ENCODE data around the gene MGAT5.

MGAT5 gene, protein sequence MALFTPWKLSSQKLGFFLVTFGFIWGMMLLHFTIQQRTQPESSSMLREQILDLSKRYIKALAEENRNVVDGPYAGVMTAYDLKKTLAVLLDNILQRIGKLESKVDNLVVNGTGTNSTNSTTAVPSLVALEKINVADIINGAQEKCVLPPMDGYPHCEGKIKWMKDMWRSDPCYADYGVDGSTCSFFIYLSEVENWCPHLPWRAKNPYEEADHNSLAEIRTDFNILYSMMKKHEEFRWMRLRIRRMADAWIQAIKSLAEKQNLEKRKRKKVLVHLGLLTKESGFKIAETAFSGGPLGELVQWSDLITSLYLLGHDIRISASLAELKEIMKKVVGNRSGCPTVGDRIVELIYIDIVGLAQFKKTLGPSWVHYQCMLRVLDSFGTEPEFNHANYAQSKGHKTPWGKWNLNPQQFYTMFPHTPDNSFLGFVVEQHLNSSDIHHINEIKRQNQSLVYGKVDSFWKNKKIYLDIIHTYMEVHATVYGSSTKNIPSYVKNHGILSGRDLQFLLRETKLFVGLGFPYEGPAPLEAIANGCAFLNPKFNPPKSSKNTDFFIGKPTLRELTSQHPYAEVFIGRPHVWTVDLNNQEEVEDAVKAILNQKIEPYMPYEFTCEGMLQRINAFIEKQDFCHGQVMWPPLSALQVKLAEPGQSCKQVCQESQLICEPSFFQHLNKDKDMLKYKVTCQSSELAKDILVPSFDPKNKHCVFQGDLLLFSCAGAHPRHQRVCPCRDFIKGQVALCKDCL

GRCh38 chr2:134253804-134254203 lies at the start of gene MGAT5:
Gene MGAT5 (plus strand): TSS chr2:134254072. CDS start chr2:134254404, 332 bp downstream.
- no peak for DNase-seq

GRCh38 chr2:134205087-134205486 lies 48.8 kb upstream of the MGAT5 start:
- no peak for DNase-seq

GRCh38 chr2:134206031-134206430 lies 47.8 kb upstream of the MGAT5 start:
- DNase-seq, result no peak

DNA sequence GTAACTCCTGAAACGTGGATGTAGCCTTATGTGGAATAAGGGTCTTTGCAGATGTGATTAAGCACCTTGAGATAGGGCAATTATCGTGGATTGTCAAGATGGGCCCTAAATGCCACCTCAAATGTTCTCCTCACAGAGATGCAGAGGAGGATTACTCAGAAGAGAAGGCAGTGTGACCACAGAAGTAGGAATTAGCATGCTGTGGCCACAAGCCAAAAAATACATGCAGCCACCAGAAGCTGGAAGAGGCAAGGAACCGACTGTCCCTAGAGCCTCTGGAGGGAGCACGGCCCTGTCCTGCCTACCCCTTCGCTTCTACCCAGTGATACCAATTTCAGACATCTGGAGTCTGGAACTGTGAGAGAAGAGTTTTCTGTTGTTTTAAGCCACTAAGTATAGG lies 47.3 kb upstream of the MGAT5 start:
- DNase-seq, result no peak

- DNase-seq, result no peak
Observed at GRCh38 chr2:134207589-134208209, 46.2 kb upstream of the MGAT5 start.

DNA sequence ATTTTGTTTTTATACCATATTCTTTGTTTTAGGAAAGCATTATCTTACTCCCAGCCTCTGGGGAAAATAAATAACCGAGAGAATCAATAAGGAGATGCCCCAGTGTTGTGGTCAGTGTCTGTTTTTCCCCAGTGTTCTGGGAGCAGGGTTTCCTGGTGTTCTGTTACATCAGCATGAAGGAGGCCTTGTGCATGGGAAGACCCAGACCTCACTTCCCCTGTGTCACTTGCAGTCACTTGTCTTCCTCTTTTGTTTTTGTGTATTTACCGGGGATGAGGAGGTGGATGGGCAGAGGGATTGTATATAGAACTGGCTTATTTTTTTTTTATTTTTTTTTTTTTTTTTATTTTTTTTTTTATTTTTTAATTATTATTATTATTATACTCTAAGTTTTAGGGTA lies 45.0 kb upstream of the MGAT5 start:
- DNase-seq, result no peak

- no peak for DNase-seq
Observed at GRCh38 chr2:134212746-134213145, 41.1 kb upstream of the MGAT5 start.

DNA sequence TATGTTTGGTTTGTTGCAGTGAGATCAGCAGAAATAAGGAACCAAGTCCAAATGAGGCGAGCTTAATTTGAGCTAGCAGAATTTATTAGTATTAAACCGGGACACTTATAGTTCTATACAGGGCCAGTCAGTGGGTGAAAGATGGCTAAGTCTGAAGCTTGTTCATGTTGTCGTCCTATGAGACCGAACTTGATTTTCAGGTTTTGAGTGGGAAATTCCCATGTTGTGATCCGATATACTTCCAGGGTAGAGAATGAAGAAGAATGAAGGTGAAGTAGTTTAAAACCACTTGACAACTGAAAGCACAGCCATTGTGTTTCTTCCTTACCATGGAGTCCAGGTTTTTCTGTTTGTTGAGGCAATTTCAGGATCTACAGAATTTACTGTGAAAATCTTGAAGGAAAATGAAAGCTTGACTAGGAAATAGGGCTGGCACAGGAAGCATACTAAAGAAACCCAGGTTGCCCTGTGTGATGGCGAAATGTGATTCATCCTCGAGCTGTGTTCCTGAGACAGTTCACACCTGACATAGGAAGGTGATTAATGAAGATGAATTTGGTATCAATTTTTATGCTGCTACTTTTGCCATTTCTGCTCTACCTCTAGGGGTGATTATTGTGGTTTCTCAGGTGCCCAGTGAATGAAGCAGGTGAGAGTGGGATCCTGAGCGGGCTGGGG lies 37.6 kb upstream of the MGAT5 start:
- DNase-seq, result no peak

DNA sequence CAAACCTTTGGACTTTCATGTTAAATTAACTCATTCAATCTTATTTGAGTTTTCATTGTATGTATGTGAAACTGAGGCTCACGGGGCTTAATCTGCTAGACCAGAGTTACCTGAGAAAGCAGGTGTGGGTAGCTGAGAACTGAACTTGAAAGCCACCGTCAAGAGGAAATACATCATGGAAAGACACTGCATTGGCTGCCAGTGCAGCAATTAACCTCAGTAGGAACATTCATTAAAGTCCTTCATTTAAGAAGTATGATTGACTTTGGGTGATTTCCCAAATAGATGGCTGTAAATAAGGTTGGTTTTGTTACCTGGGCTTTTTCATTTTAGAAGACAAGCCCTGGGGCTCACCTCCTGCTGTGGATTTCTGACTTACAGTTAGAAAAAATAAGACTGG lies 36.5 kb upstream of the MGAT5 start:
- DNase-seq, result no peak

DNA sequence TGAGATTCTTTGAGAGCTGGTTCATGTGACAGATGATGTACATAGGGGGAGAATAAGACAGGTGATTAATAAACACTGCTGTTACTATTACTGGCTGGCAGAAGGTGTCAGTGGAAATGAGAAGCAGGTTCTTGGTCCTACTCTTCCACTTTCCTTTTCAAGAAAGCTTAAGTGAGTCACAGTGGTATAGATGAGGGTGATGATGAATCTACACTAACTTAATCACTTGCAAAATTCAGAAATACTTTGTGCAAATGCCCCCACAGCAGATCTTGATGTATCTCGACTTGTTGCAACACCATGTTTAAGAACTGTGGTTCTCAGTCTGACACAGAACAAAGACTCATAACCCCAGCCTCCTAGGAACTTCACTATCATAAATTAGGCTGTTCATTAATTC lies 35.9 kb upstream of the MGAT5 start:
- no peak for DNase-seq

DNA sequence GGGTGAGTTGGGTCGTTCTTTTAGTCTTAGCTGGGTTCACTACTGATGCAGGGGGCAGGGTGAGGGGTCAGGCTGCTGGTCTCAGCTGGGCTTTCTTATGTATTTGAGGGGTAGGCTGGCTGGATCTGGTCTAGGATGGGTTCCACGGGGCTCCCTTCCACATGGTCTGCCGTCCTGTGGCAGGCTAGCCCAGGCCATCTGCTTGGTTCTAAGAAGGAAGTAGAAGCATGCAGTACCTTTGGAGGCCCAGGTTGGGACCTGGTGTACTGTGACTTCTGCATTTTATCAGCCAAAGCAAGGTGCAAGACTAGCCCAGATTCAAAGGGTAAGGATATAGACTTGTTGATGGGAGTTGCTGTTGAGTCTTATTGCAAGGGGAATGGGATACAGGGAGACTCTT lies 35.5 kb upstream of the MGAT5 start:
- no peak for DNase-seq

GRCh38 chr2:134218930-134219658 lies 34.8 kb upstream of the MGAT5 start:
- no peak for DNase-seq

GRCh38 chr2:134220344-134220974 lies 33.4 kb upstream of the MGAT5 start:
- no peak for DNase-seq

- DNase-seq, result no peak
Observed at GRCh38 chr2:134224005-134224404, 29.9 kb upstream of the MGAT5 start.

GRCh38 chr2:134225173-134225572 lies 28.7 kb upstream of the MGAT5 start:
- DNase-seq, result no peak

DNA sequence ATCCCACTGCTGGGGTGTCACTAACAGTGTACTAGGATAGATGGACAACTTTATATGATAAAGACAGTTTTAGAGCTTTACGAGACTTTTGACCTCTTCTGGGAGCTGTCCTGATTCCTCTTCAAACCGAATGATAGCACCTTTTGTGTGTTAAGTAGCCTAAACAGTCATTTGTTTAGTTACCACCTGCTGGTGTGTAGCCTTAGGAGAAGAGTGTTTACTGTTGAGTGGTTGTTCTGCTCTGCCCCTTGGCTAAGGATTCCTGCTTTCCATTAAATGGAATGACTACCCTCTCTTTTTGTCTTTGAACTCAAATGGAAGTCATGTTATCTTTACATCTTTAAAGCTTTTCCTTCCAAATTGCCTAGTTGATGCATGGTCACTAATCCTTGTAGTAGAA lies 28.0 kb upstream of the MGAT5 start:
- DNase-seq, result no peak

DNA sequence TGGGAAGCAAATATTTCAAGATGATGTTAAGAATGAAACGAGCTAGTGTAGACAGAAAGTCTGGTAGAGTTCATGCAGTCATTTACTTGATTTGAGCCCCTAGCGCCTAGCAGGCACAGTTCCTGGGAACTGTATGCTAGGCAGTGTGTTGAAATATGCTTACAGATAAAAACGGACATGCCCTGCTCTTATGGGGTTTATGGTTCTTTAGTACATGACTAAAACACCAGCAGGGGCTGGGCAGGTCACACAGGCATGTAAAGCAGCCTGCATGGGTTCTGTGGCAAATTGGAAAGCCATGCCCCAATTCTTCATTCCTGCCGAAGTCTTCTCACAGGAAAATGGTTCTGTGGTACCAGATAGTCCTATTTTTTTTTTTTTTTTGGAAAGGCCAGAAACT lies 27.3 kb upstream of the MGAT5 start:
- no peak for DNase-seq

- DNase-seq, result no peak
Observed at GRCh38 chr2:134227666-134228065, 26.2 kb upstream of the MGAT5 start.

DNA sequence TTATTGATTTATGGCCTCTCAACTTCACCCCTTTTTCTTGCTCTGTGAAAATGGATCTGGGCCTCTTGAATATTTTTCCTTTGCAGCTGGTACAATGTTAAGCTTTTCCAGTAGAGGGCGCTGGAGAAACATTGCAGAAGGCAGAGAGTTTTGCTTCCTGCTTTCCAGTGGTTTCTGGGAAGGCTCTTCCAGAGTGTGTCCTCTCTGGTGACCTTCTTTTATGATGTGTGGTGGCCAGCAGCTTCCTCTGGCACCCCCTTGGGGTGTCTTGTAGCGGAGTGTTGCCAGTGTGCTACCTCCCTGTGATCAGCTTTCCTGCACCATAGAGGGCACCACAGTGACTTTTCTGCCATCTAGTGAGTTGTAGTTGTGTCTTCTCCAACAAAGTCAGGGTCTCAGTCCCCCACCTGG lies 25.4 kb upstream of the MGAT5 start:
- no peak for DNase-seq

DNA sequence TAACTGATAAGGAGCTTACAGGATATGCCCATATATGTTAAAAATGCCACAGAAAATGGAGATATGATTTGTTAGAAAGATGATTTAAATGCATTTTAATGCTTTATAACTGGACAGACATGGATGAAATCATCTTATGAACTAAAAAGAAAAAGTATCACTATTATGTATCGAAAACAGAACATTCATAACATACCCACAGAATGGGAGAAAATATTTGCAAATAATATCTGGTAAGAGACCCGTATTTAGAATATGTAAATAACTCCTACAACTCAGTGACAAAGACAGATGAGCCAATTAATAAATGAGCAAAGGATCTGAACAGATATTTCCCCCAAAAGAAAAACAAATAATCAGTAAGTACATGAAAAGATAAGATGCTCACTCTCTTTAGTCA lies 24.3 kb upstream of the MGAT5 start:
- no peak for DNase-seq

GRCh38 chr2:134230885-134231284 lies 23.0 kb upstream of the MGAT5 start:
- DNase-seq, result no peak

DNA sequence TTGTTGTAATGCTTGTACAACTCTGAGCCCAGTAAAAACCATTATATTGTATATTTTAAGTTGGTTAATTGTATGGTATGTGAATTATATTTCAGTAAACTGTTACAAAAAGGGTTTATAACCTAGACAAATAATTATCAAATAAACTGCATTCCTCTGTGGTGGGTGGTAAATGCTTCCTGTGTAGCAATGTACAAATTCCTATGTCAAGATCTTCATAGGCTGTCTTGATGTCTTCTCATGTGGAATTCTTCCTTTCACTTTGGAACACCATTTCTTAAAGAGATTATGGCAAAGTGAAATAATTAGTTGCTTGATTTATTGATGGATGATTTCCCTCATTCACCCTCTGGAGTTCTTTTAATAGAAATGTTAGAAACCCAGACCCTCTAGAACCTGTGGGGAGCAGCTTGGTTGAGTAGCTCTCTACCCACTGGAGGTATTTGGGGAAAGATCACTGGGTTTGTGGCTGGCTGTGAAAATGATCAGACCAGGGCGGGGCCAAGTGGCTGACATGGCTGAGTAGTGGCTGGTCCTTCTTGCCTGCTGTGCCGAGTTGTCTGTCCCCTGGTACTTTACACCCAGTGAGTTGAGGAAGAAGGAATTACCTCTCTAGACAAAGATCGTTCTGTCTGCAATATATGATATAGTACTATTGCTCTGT lies 22.4 kb upstream of the MGAT5 start:
- no peak for DNase-seq
